CD14-positive monocyte (primary cell): ENCODE results near the gene UNC5A. TPM values are rescaled to one million over a fixed set of nuclear protein-coding genes. Genes with fewer than 3 reads are reported as not detected.

Experiments used
- DNase-seq, 3 donors: peaks; one replicate each; pipeline ENCODE4 v3.0.0-alpha.2; 2011 to 2022
- H2AFZ ChIP-seq: 2 replicates; pipeline ENCODE4 v1.6.0; 2012; ENCODE audit warnings: mild to moderate bottlenecking, low read depth, low read length, inconsistent platforms; ENCODE audit not compliant: insufficient read depth, poor library complexity, severe bottlenecking
- H3K27ac ChIP-seq, 2 donors: 1 replicate in 1 of 2; 2 replicates in 1 of 2; pipeline ENCODE4 v1.5.1; 2012 to 2013; ENCODE audit warnings: low read length in 2 of 2, control low read depth in 1 of 2, inconsistent platforms in 1 of 2, low read depth in 1 of 2, mild to moderate bottlenecking in 1 of 2
- H3K27me3 ChIP-seq, 2 donors: one replicate each; pipeline versions ENCODE4 v1.6.0 to v1.6.1; 2011 to 2013; ENCODE audit warnings: low read length in 2 of 2; ENCODE audit not compliant: control insufficient read depth in 2 of 2, insufficient read depth in 2 of 2
- H3K36me3 ChIP-seq, 2 donors: replicated peaks in 1 of 2; 1 replicate in 1 of 2; 2 replicates in 1 of 2; pipeline versions ENCODE4 v1.5.1 to v1.6.1; 2012 to 2013; ENCODE audit warnings: low read length in 2 of 2, control low read depth in 1 of 2, inconsistent platforms in 1 of 2, mild to moderate bottlenecking in 1 of 2; ENCODE audit not compliant: insufficient read depth in 2 of 2, control insufficient read depth in 1 of 2
- H3K4me1 ChIP-seq, 2 donors: 1 replicate in 1 of 2; 2 replicates in 1 of 2; pipeline versions ENCODE4 v1.5.1 to v1.6.1; 2012 to 2013; ENCODE audit warnings: low read length in 2 of 2, control low read depth in 1 of 2, inconsistent platforms in 1 of 2, mild to moderate bottlenecking in 1 of 2, moderate library complexity in 1 of 2; ENCODE audit not compliant: insufficient read depth in 2 of 2, control insufficient read depth in 1 of 2
- H3K4me2 ChIP-seq: replicated peaks from 2 replicates; pipeline ENCODE3; 2012; ENCODE audit warnings: low read length, moderate library complexity, mild to moderate bottlenecking; ENCODE audit not compliant: poor library complexity, severe bottlenecking; ENCODE audit errors: extremely low read depth
- H3K4me3 ChIP-seq, 3 experiments: fragments of 200-600 bp in 1 of 3; sonication (generic) in 1 of 3; replicated peaks in 1 of 3; 1 replicate in 2 of 3; 2 replicates in 1 of 3; pipeline ENCODE4 v1.5.1; 2011 to 2013; ENCODE audit warnings: low read length in 3 of 3, mild to moderate bottlenecking in 3 of 3, control low read depth in 2 of 3, low read depth in 2 of 3, inconsistent platforms in 1 of 3, moderate library complexity in 1 of 3
- H3K79me2 ChIP-seq: 2 replicates; pipeline ENCODE4 v1.6.0; 2012; ENCODE audit warnings: mild to moderate bottlenecking, control low read depth, inconsistent platforms, low read length, moderate library complexity; ENCODE audit not compliant: insufficient read depth
- H3K9ac ChIP-seq: 2 replicates; pipeline ENCODE4 v1.6.0; 2017; ENCODE audit warnings: low read length, mild to moderate bottlenecking; ENCODE audit not compliant: insufficient read depth, poor library complexity, severe bottlenecking
- H3K9me3 ChIP-seq, 2 donors: replicated peaks in 1 of 2; 1 replicate in 1 of 2; 2 replicates in 1 of 2; pipeline versions ENCODE4 v1.5.1 to v1.6.1; 2012 to 2013; ENCODE audit warnings: low read length in 2 of 2, control low read depth in 1 of 2; ENCODE audit not compliant: control insufficient read depth in 1 of 2, insufficient read depth in 1 of 2
- H4K20me1 ChIP-seq: 2 replicates; pipeline ENCODE4 v1.6.0; 2012; ENCODE audit warnings: mild to moderate bottlenecking, low read length, control low read depth, moderate library complexity; ENCODE audit not compliant: insufficient read depth
- H3K27ac Mint-ChIP-seq, 7 donors: one replicate each; pipeline ENCODE4 v1.8.0; 2020; ENCODE audit warnings: mild to moderate bottlenecking in 7 of 7, mixed read lengths in 7 of 7, moderate library complexity in 6 of 7, inconsistent platforms in 2 of 7
- H3K27me3 Mint-ChIP-seq, 3 donors: one replicate each; pipeline ENCODE4 v1.8.0; 2021 to 2022; ENCODE audit warnings: low read depth in 3 of 3, mild to moderate bottlenecking in 3 of 3, mixed read lengths in 3 of 3, moderate library complexity in 3 of 3, inconsistent platforms in 1 of 3
- H3K36me3 Mint-ChIP-seq, 2 donors: one replicate each; pipeline ENCODE4 v1.8.0; 2020; ENCODE audit warnings: mixed read lengths in 2 of 2, inconsistent platforms in 1 of 2, mild to moderate bottlenecking in 1 of 2
- H3K4me1 Mint-ChIP-seq: one replicate; pipeline ENCODE4 v1.8.0; 2020; ENCODE audit warnings: mild to moderate bottlenecking, mixed read lengths
- H3K4me3 Mint-ChIP-seq, 2 donors: one replicate each; pipeline ENCODE4 v1.8.0; 2020; ENCODE audit warnings: mild to moderate bottlenecking in 2 of 2, mixed read lengths in 2 of 2, moderate library complexity in 1 of 2
- H3K9me3 Mint-ChIP-seq, 7 donors: one replicate each; pipeline ENCODE4 v1.8.0; 2020 to 2022; ENCODE audit warnings: mixed read lengths in 7 of 7, mild to moderate bottlenecking in 6 of 7, moderate library complexity in 6 of 7, inconsistent platforms in 2 of 7
- WGBS: methylation state at CpG from one replicate; pipeline ENCODE4 v1.1.5; 2013; ENCODE audit warnings: missing lambda C conversion rate; ENCODE audit not compliant: insufficient coverage; 5-methylcytosine and 5-hydroxymethylcytosine counted together
- intact Hi-C, 2 donors: fragments of 100-400 bp; cut with micrococcal nuclease; formaldehyde crosslinking; loops; one replicate each; pipeline versions ENCODE4 v1.15.0 to v1.15.1; 2023
- polyA plus RNA-seq, 3 donors: library from polyadenylated mRNA; depleted of rRNA in 1 of 3; unstranded in 2 of 3; stranded (reverse) in 1 of 3; fragments of 300-500 nt in 2 of 3; fragments of >200 nt in 1 of 3; fragmentation: Illumina TruSeq in 2 of 3; gene quantifications; 1 replicate in 2 of 3; 2 replicates in 1 of 3; pipeline ENCODE4 v1.2.3, GENCODE V29; 2012 to 2021
- TF ChIP-seq, protein P1 (sequence below): fragments of 200-600 bp; IDR thresholded peaks from one replicate; pipeline ENCODE4 v1.8.0; 2022; ENCODE audit warnings: antibody characterized with exemption, mild to moderate bottlenecking

Gene UNC5A
- polyA plus RNA-seq, 3 donors, result 0.03 to 0.07 TPM; not detected in 1

DNA sequence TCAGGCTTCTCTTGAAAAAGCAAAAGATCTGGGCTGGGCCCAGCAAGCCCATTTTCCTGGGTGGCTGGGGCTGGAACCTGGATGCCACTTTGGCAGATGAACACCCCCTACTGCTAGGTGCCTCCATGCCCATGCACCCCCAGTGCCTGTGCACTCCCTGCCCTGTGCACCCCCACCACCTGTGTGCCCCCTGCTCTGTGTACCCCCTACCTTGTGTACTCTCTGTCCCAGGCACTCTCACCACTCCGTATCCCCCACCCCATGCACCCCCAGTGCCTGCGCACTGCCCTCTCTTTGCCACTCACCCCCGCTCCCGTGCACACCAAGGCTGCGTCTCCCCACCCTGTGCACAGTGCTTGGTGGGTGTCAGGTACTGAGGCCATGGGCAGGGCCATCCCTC lies 14.2 kb downstream of the UNC5A start:
- Histone ChIP-seq H3K4me3 (no peak overlapping the region), H3K79me2 (no peaks in the 10 kb centered on the region), H4K20me1 (no peaks in the 10 kb centered on the region), H3K27me3 (peaks cover under 1 to 4% of the 10 kb centered on the region in 2 donors), H3K36me3 (no peaks in the 10 kb centered on the region), H3K9ac (no peak overlapping the region), H3K9me3 (no peaks in the 10 kb centered on the region), H3K4me2 (no peak overlapping the region), H3K27ac (no peak overlapping the region), H2AFZ (no peak overlapping the region), H3K4me1 (no peaks in the 10 kb centered on the region)
- Mint-ChIP-seq H3K36me3 (no peaks in the 10 kb centered on the region), H3K4me3 (no peak overlapping the region), H3K9me3 (peaks cover 0 to 5% (median 0%) of the 10 kb centered on the region in 7 donors), H3K27ac (no peak overlapping the region), H3K4me1 (no peaks in the 10 kb centered on the region), H3K27me3 (peaks cover 22 to 43% (median 23%) of the 10 kb centered on the region in 3 donors)
- TF ChIP-seq, protein P1, sequence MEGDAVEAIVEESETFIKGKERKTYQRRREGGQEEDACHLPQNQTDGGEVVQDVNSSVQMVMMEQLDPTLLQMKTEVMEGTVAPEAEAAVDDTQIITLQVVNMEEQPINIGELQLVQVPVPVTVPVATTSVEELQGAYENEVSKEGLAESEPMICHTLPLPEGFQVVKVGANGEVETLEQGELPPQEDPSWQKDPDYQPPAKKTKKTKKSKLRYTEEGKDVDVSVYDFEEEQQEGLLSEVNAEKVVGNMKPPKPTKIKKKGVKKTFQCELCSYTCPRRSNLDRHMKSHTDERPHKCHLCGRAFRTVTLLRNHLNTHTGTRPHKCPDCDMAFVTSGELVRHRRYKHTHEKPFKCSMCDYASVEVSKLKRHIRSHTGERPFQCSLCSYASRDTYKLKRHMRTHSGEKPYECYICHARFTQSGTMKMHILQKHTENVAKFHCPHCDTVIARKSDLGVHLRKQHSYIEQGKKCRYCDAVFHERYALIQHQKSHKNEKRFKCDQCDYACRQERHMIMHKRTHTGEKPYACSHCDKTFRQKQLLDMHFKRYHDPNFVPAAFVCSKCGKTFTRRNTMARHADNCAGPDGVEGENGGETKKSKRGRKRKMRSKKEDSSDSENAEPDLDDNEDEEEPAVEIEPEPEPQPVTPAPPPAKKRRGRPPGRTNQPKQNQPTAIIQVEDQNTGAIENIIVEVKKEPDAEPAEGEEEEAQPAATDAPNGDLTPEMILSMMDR, result no peak
- no peak for DNase-seq
- WGBS, result 100% methylated on average over 4 of the region's 5 CpGs
- intact Hi-C loops, result no loop called here

DNA sequence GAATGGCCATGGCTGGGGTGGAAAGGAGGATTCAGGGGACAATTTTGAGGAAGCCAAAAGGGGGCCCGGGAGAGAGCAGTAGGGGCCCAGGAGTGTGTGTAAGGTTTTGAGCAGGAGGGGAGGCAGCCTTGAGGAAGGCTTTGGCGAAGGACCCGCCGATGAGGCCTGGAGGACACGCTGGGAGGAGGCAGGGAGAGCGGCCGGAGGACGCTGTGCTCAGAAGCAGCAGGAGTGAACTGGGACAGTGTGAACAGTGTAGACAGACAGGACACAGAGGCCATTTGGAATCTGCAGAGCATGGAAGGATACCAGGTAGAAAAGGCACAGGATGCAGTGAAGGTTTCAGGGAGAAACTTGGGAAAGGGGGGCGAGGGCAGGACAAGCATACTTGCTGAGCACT lies 14.9 kb downstream of the UNC5A start:
- no peak for DNase-seq
- H3K9me3 Mint-ChIP-seq, result peaks cover 0 to 7% (median under 1%) of the 10 kb centered on the region in 7 donors
- TF ChIP-seq, protein P1, result no peak
- H3K4me3 ChIP-seq, result no peak overlapping the region
- intact Hi-C loops, result no loop called here
- no peaks in the 10 kb centered on the region for H3K9me3 ChIP-seq
- H3K36me3 Mint-ChIP-seq, result no peaks in the 10 kb centered on the region
- no peak overlapping the region for H3K27ac ChIP-seq
- peaks cover 0 to 2% of the 10 kb centered on the region in 2 donors for H3K27me3 ChIP-seq
- 88% methylated on average over 6 of the region's 9 CpGs for WGBS
- H3K4me1 Mint-ChIP-seq, result no peaks in the 10 kb centered on the region
- H3K27me3 Mint-ChIP-seq, result peaks cover 18 to 36% (median 19%) of the 10 kb centered on the region in 3 donors
- no peaks in the 10 kb centered on the region for H3K79me2 ChIP-seq
- no peak overlapping the region for H3K27ac Mint-ChIP-seq
- no peak overlapping the region for H3K9ac ChIP-seq
- no peak overlapping the region for H3K4me3 Mint-ChIP-seq
- H2AFZ ChIP-seq, result no peak overlapping the region
- no peaks in the 10 kb centered on the region for H4K20me1 ChIP-seq
- no peaks in the 10 kb centered on the region for H3K36me3 ChIP-seq
- H3K4me1 ChIP-seq, result no peaks in the 10 kb centered on the region
- H3K4me2 ChIP-seq, result no peak overlapping the region
